GM18873 (cell line): ENCODE results near the gene MEPE.

Experiments
- ATAC-seq: cut with Tn5 transposase; IDR thresholded peaks from one replicate; pipeline ENCODE4 v1.9.1; 2021; ENCODE audit warnings: mild to moderate bottlenecking, moderate library complexity, moderate number of reproducible peaks; ENCODE audit not compliant: unreplicated experiment, low FRiP score

MEPE gene, protein sequence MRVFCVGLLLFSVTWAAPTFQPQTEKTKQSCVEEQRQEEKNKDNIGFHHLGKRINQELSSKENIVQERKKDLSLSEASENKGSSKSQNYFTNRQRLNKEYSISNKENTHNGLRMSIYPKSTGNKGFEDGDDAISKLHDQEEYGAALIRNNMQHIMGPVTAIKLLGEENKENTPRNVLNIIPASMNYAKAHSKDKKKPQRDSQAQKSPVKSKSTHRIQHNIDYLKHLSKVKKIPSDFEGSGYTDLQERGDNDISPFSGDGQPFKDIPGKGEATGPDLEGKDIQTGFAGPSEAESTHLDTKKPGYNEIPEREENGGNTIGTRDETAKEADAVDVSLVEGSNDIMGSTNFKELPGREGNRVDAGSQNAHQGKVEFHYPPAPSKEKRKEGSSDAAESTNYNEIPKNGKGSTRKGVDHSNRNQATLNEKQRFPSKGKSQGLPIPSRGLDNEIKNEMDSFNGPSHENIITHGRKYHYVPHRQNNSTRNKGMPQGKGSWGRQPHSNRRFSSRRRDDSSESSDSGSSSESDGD

DNA sequence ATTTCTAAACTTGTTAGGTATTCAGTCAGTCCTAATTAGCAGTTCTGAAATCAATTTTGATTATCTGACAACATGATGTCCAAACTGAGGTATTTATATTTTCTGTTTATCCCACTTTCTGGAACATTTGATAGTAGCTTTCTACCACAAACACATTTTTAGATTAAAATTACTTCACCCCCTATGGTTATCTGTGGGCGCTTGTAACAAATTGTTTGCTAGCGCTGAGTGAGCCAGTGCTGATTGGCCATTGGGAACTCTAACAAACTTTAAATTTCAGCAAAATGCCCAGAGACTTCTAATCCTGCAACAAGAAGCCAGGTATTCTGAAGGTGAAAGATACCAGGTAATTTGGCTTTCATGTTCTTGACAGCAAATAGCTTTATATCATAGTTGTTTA lies at the start of gene MEPE:
Gene MEPE (plus strand): TSS at position 301 of the 400 bp plus-strand sequence. CDS start 1,746 bp downstream, outside the sequence.
- no peak for ATAC-seq

DNA sequence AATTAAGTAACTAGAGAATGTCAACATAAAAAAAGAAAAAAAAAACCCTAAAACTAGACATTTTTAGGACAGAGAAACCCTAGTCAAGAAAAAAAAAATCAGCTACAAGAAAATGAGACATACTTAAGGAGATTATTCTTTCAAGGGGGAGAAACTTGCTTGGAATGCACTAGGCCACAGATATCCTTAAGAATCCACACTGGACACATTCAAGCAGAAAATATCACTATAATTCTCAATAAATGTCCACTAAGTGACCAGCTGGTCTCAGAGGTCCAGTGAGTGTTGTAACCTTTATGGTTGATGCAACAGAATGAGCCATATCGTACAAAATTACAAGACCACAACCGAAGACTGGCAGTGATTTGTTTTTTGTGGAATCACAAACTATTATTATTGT lies 49.0 kb upstream of the MEPE start:
- ATAC-seq: no peak

DNA sequence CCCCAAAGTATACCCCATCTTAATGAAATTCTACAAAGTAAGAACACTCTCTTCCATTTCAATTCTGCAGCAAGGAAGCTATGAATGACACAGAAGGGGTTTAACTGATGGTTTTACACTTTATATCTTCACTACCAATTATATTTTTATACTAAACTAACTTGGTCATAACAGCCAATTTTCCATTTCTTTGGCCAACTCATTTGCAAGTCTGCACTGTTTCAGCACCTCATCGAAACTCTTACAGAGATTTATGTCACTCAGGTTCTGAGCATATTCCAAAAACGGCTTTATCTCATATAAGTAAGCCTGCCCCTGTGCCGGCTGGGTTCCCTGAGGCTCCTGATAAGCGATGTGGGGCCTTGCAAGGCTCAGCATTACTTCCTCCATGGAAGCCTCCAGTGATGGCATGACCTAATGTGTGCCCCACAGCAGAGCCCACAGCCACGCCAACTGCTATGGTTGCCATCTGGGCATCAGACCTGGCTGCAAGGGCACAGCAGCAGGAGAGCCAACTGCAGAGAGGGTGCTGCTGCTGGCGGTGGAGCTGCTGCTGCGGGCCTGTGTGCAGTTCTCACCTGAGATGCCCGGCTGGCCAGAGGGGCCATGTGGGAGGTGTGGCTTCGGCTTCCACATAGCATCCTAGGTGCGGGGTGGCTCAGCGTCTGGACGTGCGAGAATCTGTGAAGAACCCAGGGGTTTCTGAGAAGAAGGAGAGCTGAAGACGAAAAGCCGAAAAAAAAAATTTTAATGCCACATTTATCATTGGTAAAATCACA lies 46.8 kb upstream of the MEPE start:
- ATAC-seq: no peak

DNA sequence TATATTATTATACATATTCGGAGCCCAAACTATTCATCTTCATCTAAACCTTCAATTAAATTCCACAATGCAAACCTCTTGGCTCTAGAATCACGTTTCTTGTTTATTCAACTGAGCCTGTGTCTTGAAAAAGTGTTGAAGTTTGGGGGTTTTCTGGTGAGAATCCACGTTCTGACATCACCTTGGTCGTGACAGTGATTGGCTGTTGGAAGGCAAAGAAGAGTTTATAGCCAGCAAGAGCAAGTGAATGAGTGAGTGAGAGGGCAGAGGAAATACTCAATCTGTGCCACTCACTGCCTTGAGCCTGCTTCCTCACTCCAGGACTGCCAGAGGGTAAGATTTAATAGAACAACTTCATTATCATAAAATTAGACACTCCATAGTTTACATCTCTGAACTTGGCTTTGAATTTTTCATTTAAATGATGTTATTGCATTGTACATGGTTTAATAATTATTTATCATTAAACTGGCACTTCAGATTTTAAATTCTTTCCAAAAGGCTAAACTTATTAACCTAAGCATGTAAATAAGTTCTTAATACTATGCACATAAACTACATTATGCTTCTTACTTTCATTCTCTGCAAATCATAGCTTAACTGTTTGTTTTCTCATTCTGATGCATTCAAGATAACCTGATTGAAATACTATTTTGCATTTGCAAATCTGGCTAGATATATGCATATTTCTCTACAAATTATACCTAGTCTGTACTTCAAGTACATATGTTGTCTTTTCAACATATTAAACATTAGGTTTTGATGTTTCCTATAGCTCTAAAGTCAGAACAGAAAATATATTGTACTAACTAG lies 33.3 kb upstream of the MEPE start, which contains the start of gene IBSP:
Gene IBSP (plus strand): TSS at position 254 of the 813 bp plus-strand sequence. CDS start 2,808 bp downstream, outside the sequence.
- no peak for ATAC-seq

DNA sequence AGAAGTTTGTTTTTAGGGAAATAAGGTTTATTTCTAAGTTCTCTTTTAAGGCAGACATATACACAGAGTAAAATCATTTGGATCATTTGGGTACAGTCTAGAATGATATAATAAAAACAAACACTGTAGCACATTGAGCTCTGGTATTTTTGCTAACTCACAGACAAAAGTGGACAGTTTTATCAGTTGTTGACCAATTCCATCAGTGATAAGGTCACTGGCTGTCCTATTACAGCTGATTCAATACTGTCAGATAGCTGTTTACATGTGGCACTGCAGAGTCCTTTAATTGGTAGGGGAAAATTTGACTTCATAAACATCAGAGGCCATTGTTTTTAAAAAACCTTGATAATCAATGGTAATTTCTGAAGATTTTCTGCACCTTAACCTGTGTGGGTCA lies 29.9 kb upstream of the MEPE start:
- ATAC-seq: no peak

DNA sequence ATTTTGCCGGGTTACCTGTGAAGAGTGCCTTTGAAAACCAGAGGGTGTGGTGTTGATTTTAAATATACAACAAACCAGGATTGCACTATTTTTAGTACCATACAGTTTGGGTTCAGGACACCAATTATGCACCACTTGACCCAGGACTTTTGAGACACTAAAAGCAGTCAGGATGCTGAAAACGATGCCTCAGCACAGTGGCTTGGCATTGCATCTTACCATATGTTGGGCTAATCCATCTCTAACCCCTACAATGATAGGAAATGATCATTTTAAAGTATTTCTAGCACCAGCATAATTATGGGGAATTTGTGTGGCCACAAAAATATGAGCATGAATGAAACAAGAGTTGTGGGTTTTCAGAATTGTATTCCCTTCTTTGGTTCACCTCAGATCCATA lies 29.3 kb upstream of the MEPE start:
- no peak for ATAC-seq

DNA sequence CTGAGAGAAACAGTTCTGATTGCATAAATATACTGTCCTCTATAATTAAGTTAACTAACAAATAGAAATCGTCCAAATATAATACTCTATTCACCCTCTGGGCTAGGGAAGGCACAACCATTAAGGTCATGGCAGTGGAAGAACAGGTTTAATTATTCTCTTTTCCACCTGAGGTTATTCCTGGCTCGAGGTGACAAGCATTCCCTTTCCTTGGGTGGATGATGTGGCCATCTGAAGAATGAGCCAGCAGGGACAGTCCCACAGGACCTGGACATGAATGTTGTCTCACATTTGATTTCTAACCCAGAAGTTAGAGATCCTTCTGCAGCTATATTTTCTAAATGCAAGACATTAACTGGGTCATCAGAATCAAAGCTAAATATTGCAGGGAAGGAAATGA lies 27.9 kb upstream of the MEPE start:
- no peak for ATAC-seq

DNA sequence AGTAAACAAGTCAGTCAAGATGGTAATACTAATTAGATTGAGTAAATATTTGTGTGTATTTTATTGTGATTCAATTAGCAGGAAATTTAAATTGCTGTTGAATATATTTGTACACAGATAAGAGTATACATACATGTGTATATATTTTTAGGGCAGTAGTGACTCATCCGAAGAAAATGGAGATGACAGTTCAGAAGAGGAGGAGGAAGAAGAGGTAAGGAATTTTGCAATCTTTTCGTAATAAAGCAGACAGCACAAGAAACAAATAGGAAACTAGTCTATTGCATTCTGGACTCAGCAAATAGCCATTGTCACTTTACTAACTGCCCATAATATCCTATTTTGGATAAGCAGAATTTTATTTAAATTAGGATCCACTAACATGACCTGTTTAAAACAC lies 26.8 kb upstream of the MEPE start:
- no peak for ATAC-seq

DNA sequence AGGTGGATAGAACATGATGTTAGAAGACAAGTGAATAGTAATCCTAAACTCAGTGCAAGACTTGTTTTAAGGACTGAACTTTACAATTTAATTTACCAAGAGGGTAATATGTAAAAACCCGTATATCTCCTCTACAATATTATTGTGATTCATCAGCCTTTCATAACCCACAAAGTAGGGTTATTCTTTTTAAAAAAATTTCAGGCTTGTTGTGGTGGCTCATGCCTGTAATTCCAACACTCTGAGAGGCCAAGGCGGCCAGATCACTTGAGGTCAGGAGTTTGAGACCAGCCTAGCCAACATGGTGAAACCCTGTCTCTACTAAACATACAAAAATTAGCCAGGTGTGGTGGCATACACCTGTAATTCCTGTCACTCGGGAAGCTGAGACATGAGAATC lies 26.2 kb upstream of the MEPE start:
- ATAC-seq: no peak

DNA sequence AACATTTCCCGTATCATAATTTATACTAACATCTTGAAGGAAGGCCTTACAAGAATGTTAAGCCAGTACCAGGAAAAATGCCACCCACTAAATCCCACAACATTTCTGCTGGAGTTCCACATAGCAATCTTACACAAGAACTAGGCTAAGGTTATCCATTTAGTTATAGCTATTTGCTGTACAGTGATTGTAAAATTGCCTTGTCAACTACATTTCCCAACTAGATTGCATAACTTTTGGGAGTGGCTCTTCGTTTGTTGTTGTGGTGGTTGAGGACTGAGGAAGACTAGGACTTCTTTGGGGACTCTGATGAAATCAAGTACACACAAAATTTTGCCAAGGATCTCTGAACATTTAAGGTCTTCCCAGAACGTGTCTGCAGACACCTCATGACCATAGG lies 25.4 kb upstream of the MEPE start:
- no peak for ATAC-seq

DNA sequence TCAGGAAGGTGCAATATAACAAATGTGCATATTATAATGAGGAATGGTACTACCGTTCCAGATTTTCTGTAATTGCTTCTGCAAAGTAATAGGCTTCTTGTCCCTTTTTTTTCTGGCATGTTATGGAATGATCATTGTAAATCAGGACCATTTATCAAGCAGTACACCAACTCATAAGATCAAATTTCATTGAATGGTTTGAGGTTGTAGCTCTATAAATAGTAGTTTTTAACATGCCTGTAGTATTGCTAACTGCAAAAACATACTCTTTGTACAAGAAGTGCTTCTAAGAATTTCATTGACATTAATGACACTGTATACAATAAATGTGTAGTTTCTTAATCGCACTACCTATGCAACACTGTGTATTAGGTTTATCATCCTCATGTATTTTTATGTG lies 20.8 kb upstream of the MEPE start:
- no peak for ATAC-seq

DNA sequence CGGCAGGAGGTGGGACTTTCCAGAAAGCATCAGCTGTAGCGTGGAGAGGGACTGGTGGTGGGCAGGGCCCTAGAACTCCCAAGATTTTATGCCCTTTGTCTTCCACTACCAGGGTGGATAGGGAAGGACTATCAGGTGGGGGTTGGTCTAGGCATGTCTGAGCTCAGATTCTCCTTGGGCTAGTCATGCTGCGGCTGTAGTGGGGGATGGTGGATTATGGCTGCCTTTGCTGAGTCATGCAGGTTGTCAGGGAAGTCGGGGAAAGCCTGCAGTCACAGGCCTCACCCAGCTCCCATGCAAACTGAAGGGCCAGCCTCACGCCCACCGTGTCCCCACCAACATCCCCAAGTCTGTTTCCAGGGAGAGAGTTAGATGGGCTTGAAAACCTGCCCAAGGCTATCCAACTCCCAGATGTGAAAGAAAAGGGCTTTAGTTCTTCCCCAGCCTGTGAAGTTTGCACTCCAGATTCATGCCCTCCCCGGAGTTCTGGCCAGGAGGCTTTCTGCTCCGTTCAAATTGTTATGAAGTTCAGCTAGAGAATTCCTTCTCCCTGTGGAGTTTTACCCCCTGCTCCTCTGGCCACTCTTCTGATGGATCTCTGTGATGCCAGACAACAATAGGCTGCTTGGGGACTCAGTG lies 13.4 kb upstream of the MEPE start:
- ATAC-seq: no peak

DNA sequence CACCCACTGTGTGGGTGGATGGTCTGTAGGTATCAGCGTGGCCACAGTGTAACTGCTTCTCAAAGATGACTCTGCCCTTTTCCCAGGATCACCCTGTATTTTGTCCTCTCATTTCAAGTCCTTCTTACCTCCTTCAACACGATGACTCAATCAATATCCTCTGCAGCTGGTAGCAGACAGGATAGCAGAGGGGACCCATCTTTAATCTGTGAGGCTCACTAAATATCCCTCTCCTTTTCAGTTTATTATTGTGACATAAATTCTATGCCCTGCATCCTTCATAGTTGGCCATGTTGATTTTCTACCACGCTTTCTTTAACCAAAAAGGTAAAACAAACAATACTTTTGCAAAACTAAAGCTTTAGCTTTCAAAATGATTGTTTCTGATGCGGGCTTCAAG lies 9.6 kb upstream of the MEPE start:
- no peak for ATAC-seq

DNA sequence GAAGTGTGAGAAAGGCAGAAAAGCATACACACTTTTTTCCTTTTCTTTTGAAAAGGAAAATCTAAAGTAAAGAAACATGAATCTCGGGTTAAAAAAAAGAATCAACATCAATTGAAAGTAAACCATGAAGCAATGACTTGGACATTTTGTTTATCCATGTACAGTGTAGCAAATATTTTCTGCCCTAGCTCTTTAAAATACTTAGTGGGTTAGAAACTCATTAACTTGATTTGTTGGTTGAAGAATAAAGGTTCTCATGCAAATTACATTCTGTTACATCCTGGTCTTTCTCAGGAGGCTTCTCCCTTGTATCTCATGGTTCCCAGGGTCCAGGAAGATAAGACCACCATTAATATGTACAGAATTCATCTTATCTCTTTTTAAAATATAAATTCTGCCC lies 9.0 kb upstream of the MEPE start:
- ATAC-seq: no peak

DNA sequence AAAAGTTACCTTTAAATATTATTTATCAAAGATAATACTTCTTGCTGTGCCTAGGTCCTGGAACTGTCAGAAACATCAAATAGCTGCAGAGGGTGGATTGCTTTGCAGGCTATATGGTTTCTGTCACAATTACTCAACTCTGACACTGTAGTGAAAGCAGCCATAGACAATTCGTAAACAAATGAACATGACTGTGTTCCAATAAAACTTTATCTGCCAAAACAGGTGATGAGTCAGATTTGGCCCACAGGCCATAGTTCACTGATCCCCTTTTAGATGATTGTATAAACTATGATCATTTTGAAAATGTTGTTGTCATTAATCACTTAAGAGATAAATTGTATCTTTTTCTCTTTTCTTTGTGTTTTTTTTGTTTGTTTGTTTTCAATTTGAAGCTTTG lies 8.4 kb upstream of the MEPE start:
- ATAC-seq: no peak

DNA sequence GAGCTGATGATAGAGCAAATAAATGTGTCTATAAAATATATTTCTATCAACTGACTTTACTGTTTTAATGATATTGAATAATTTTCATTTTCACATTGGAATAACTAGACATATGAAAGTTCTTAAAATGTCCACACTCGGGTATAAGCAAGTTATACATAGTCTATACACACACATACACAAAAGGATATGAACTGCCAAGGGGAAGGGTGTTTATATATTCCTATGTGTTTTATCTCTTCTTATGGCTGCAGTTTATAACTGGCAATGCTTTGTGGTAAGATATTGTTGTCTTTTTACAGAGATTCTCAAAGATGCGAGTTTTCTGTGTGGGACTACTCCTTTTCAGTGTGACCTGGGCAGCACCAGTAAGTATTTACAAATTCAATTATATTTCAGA lies 1.6 kb downstream of the MEPE start:
- no peak for ATAC-seq

DNA sequence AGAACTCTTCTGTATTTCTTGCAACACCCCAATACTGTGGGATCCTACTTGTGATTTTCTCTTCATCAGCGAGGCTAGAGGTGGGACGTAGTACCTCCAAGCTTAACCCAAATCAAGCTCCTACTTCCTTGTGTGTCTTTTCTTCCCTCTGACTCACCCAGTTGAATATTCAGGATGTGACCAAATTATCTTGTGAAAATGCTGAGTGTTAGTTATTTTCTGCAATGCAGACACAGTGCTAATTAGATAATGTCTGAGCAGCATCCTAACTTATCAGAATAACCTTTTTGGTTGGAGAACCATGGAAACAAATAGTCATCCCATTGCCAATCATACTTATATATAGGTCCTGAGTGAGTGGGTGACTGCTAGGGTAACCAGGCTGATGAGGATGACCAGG lies 2.4 kb downstream of the MEPE start:
- ATAC-seq: no peak

DNA sequence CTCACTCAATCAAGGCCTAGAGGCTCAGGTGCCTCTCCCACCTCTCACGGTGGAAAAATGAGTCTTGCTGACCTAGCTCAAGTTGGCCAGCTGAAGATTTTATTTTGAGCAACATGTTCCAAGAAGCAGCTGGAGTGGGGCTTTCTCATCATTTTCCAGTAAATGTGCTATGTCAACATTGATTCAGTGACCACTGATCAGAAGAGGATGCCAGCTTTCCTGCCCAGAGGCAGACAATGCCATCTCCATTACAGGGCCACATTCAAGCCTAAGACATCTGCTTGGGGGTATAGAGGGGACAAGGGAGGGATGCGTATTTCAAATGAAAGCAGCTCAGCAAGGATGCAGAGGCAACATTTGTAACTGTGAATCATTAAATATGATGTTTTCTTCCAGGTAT lies 3.0 kb downstream of the MEPE start:
- no peak for ATAC-seq

DNA sequence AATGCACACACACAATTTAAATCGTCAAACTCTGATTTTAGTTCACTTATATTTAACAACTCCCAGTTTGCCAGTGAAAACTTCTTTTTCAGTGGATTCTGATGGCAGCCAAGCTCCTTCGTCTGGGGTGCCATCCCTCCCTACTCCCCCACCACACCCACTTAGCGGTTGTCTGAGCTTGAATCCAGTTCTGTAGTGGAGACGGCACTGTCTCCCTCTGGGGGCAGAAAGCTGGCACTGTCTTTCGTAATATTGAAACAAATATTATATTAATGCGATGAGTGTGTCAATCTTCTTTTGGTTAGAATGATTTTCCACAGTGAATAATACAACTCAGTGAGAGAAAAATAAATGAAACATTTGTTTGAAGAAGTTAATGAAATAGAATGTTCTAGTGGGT lies 5.4 kb downstream of the MEPE start:
- ATAC-seq: no peak

DNA sequence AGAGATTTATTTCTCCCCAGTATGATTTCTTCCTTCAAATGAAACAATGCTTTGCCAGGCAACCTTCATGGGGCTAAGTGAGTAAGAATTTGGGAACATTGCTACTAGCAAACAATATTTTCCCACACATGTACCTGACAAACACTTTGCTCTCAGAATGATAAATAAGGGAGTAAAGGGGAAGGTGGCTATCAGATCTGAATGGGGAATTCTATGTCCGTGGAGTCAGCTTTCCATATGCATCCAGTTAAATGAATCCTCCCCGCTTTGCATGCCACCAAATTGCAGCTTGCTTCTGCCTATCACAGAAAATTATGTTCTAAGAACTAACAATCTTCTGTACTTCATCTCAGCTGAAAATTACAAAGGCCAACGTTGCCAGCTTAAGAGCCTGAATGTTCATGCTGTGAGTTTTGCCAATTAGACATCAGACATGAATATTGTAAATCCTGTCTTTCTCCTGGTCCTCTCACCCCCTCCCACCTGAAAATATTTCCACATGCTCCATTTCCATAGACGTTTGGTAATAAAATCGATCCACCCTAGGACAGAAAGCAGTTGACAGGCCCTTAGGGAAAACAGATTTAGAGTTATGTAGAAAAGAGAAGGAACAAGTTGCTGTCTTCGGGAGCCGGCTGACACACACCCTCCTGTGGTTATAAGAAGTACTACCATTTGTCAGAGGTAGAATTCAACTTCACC lies 6.3 kb downstream of the MEPE start:
- no peak for ATAC-seq
